ENCODE measurements around the gene EMB. TPM values are rescaled to one million over a fixed set of nuclear protein-coding genes. Genes with fewer than 3 reads are reported as not detected.
"Not testable (repeated sequence)": the region's sequence is repeated elsewhere in the genome, so short reads cannot be mapped to it uniquely, and the experiment has no call there.

The EMB gene
- total RNA-seq, 4 donors from 2014 or later = 7.2 to 18.9 (median 10.0) TPM

- no peak for DNase-seq (ENCODE audit: extremely low spot score)
- H3K27me3 ChIP-seq = no peaks in the 10 kb centered on the region
- no peaks in the 10 kb centered on the region for H3K4me1 ChIP-seq
- WGBS = 54% methylated on average over 3 of the region's 3 CpGs
- intact Hi-C loops (cut with DNase I) = no loop called here
- no peak overlapping the region for H3K27ac ChIP-seq (replicated peaks in 1 of 4)
- H3K4me3 ChIP-seq = no peak overlapping the region
- TF ChIP-seq CTCF (IDR thresholded peaks at IDR 0.05) = no peak
- no peaks in the 10 kb centered on the region for H3K9me3 ChIP-seq
- no peaks in the 10 kb centered on the region for H3K36me3 ChIP-seq
Observed at GRCh38 chr5:50401336-50401735, 39.8 kb downstream of the EMB start.

- DNase-seq (ENCODE audit: extremely low spot score); H3K27ac ChIP-seq (replicated peaks in 1 of 4); H3K4me1 ChIP-seq; intact Hi-C loops (cut with DNase I); H3K36me3 ChIP-seq; H3K9me3 ChIP-seq; H3K4me3 ChIP-seq; H3K27me3 ChIP-seq: not testable (repeated sequence)
- WGBS = 81% methylated on average over 2 of the region's 2 CpGs
Observed at GRCh38 chr5:50393925-50394609, 47.0 kb downstream of the EMB start.

GRCh38 chr5:50392289-50392688 lies 48.8 kb downstream of the EMB start:
- WGBS = 79% methylated on average over 3 of the region's 3 CpGs
- H3K36me3 ChIP-seq; H3K9me3 ChIP-seq; H3K4me1 ChIP-seq; H3K4me3 ChIP-seq; H3K27me3 ChIP-seq; DNase-seq (ENCODE audit: extremely low spot score); intact Hi-C loops (cut with DNase I); H3K27ac ChIP-seq (replicated peaks in 1 of 4): not testable (repeated sequence)

GRCh38 chr5:50384381-50384780 lies 56.7 kb downstream of the EMB start:
- H3K27ac ChIP-seq (replicated peaks in 1 of 4); H3K4me1 ChIP-seq; H3K27me3 ChIP-seq; H3K9me3 ChIP-seq; H3K36me3 ChIP-seq; DNase-seq (ENCODE audit: extremely low spot score); intact Hi-C loops (cut with DNase I); H3K4me3 ChIP-seq: not testable (repeated sequence)
- WGBS = 58% methylated on average over 2 of the region's 2 CpGs

GRCh38 chr5:50376696-50377095 lies 64.4 kb downstream of the EMB start:
- H3K36me3 ChIP-seq; DNase-seq (ENCODE audit: extremely low spot score); H3K27ac ChIP-seq (replicated peaks in 1 of 4); H3K27me3 ChIP-seq; H3K4me3 ChIP-seq; H3K4me1 ChIP-seq; H3K9me3 ChIP-seq; intact Hi-C loops (cut with DNase I): not testable (repeated sequence)
- WGBS = 100% methylated on average over 3 of the region's 11 CpGs

DNA sequence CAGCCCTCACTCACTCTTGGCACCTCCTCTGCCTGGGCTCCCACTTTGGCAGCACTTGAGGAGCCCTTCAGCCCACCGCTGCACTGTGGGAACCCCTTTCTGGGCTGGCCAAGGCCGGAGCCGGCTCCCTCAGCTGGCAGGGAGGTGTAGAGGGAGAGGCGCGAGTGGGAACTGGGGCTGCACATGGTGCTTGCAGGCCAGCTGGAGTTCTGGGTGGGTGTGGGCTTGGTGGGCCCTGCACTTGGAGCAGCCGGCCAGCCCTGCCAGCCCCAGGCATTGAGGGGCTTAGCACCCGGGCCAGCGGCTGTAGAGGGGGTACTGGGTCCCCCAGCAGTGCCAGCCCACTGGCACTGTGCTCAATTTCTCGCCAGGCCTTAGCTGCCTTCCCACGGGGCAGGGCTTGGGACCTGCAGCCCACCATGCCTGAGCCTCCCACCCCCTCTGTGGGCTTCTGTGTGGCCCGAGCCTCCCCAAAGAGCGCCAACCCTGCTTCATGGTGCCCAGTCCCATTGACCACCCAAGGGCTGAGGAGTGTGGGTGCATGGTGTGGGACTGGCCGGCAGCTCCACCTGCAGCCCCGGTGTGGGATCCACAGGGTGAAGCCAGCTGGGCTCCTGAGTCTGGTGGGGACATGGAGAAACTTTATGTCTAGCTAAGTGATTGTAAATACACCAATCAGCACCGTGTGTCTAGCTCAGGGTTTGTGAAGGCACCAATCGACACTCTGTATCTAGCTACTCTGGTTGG lies 71.6 kb downstream of the EMB start:
- H3K4me1 ChIP-seq; DNase-seq (ENCODE audit: extremely low spot score); H3K36me3 ChIP-seq; H3K4me3 ChIP-seq; H3K27me3 ChIP-seq; H3K27ac ChIP-seq (replicated peaks in 1 of 4); intact Hi-C loops (cut with DNase I): not testable (repeated sequence)
- 85% methylated on average over 4 of the region's 16 CpGs for WGBS
- peaks cover 0 to 16% (median 7%) of the 10 kb centered on the region in 4 donors for H3K9me3 ChIP-seq

- intact Hi-C loops (cut with DNase I) = no loop called here
- Histone ChIP-seq H3K27ac (replicated peaks in 1 of 4) (no peak overlapping the region), H3K4me1 (no peaks in the 10 kb centered on the region), H3K27me3 (no peaks in the 10 kb centered on the region), H3K4me3 (no peak overlapping the region), H3K9me3 (peaks cover 0 to 16% (median 7%) of the 10 kb centered on the region in 4 donors), H3K36me3 (no peaks in the 10 kb centered on the region)
- DNase-seq (ENCODE audit: extremely low spot score) = no peak
- no peak for TF ChIP-seq CTCF (IDR thresholded peaks at IDR 0.05)
- TF ChIP-seq EP300 (IDR thresholded peaks at IDR 0.05) = no peak
- TF ChIP-seq POLR2AphosphoS5 (IDR thresholded peaks at IDR 0.05) = no peak
- TF ChIP-seq POLR2A (IDR thresholded peaks at IDR 0.05; ENCODE audit: low read depth) = no peak
- WGBS = 60% methylated on average over 8 of the region's 8 CpGs
Observed at GRCh38 chr5:50365426-50366251, 75.4 kb downstream of the EMB start.

GRCh38 chr5:50364535-50365309 lies 76.4 kb downstream of the EMB start:
- H3K27me3 ChIP-seq; H3K27ac ChIP-seq (replicated peaks in 1 of 4); DNase-seq (ENCODE audit: extremely low spot score); intact Hi-C loops (cut with DNase I); H3K36me3 ChIP-seq; H3K4me1 ChIP-seq; H3K4me3 ChIP-seq: not testable (repeated sequence)
- WGBS = 80% methylated on average over 6 of the region's 6 CpGs
- peaks cover 0 to 16% (median 7%) of the 10 kb centered on the region in 4 donors for H3K9me3 ChIP-seq
